ENCODE results near the gene TMEM121B. TPM values are rescaled to one million over a fixed set of nuclear protein-coding genes. Genes with fewer than 3 reads are reported as not detected.
A peak's percentile ranks its signal among the peaks of the same experiment; 100 is the strongest.

The TMEM121B gene
- total RNA-seq, 2 experiments from 2014 or later: 0.27 to 0.36 TPM

DNA sequence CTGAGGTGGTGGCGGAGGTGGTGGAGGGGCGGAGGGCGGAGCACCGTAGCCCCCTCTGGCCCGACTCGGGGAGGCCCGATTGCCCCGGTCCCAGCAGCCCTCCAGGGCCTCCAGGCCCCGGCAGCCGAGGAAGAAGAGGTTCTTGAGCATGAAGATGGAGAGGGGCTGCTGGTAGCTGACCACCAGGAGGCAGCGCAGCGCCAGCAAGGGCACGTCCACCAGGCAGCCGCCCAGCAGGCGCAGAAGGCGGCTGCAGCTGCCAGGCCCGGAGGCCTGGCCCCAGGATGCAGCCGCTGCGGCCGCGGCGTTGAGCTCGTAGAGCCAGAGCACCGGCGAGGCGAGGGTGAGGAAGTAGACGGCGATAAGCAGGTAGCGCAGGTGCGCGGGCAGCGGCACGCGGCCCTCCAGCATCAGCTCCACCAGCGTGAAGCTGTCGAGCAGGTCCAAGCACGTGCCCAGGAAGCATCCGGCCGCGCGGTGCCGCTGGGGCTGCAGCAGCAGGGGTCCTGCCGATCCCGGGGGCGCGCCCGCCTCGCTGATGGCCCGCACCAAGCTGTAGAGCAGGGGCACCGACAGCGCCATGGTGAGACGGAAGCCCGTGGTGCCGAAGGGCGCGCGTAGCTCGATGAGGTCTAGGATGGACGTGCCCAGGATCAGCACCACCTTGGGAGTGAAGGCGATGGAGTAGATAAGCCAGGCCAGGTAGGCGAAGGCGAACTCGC, 1.5 kb downstream of the TMEM121B start:
- no peaks in the 10 kb centered on the region for H3K9me3 Mint-ChIP-seq
- H3K4me1 Mint-ChIP-seq: peaks cover 49% of the 10 kb centered on the region
- no peaks in the 10 kb centered on the region for H3K36me3 Mint-ChIP-seq
- H3K27me3 Mint-ChIP-seq: peaks cover 25% of the 10 kb centered on the region
- no peak overlapping the region for H3K27ac Mint-ChIP-seq
- H3K4me3 Mint-ChIP-seq: peak overlapping the region; percentile 50
- DNase-seq: peak; percentile 25

DNA sequence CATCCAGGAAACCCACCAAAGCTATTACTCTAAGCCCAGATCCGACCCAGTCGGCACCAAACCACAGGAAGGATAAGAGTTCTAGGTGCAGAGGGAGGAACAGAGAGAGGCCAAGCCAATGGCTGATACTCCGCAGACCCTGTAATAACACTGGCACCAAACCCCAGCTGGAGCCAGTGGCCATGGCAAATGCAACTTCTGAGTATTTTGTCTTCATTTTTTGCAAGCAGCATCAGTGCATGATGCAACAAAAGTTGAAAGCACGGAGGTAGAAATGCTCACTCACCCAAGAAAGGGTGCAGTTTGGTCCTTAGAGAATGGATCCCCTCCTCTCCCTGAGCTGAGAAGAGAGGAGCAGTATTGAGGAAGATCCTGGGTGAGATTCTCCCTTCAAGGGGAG, 2.8 kb downstream of the TMEM121B start:
- Mint-ChIP-seq H3K4me3 (peak overlapping the region; percentile 24), H3K27ac (peak overlapping the region; percentile 67), H3K4me1 (peaks cover 51% of the 10 kb centered on the region), H3K36me3 (no peaks in the 10 kb centered on the region), H3K9me3 (no peaks in the 10 kb centered on the region), H3K27me3 (peaks cover 25% of the 10 kb centered on the region)
- DNase-seq: no peak

DNA sequence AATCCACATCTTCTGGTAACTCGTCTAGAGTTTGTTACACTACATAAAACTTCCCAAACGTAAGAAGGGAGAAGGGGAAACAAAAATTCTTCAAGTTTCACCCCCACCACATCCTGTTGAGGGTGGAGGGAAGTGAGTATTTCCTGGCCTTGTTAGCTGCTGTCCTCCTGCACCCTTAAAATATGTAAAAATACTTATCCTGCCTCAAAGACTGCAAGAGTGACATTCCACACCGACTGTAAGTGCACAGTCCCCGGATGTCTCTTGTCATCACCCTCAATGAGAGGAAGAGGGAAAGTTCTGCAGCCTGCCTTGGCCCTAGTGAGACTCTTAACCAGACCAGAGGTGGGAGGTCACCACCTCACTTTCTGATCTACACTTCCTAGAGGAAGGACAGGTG, 3.3 kb downstream of the TMEM121B start:
- H3K36me3 Mint-ChIP-seq: no peaks in the 10 kb centered on the region
- DNase-seq: no peak
- peaks cover 51% of the 10 kb centered on the region for H3K4me1 Mint-ChIP-seq
- peaks cover 25% of the 10 kb centered on the region for H3K27me3 Mint-ChIP-seq
- peak overlapping the region; percentile 24 for H3K4me3 Mint-ChIP-seq
- H3K27ac Mint-ChIP-seq: peak overlapping the region; percentile 67
- H3K9me3 Mint-ChIP-seq: no peaks in the 10 kb centered on the region

DNA sequence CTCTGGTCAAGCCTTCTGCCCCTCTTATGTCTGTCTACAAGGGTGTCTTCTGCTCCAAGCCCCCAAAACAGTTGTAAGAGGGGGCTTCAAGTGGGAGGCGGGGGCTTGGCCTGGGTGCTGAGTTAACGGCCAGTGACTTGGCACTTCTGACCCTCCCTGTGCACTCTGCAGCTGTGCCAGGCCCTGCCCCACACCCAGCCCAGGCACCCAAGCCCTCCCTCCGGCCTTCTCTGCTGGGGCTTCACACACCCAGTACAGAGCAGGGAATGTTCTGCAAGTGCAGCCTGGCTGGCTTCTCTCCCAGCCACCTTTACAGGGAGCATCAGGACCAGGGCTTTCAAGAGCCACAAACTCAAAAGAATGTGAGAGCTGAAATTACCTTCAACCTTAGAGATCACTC, 3.8 kb downstream of the TMEM121B start:
- DNase-seq: no peak
- peaks cover 51% of the 10 kb centered on the region for H3K4me1 Mint-ChIP-seq
- H3K9me3 Mint-ChIP-seq: no peaks in the 10 kb centered on the region
- peaks cover 20% of the 10 kb centered on the region for H3K27me3 Mint-ChIP-seq
- peak overlapping the region; percentile 67 for H3K27ac Mint-ChIP-seq
- no peak overlapping the region for H3K4me3 Mint-ChIP-seq
- H3K36me3 Mint-ChIP-seq: no peaks in the 10 kb centered on the region

DNA sequence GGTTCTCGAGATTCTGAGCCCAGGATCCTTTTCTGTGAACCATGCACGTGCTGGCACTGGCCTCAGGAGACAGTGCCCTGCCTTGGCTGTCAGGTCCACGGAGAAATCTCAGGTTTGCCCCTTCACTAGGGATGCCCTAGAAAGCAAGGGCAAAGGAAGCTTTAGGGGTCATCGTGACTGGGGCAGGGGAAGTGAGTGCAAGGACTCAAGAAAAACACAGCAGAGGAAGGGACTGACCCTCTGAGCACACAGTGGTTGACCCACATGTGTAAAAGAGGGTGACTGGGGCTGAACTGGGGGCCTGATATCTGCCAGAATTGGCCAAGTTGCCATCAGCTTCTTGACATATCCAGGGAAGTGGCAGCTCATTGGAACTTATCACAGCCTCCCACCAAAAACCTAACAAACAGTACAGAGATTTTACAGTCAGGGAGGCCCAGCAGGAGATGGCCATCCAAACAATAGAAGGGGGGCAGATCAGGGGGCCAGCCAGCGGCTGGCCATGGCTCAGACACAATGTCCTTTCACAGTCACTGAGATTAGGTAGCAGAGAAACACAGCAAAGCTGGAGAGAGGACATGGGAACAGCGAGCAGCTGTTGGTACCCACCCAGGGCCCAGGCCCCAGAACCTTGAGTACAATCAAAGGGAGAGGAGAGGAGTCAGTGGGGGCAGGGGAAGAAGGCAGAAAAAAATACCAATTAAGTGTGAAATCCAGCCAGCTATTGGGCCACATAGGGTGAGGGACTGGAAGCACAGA, 4.4 kb downstream of the TMEM121B start:
- H3K4me3 Mint-ChIP-seq: no peak overlapping the region
- no peaks in the 10 kb centered on the region for H3K9me3 Mint-ChIP-seq
- H3K4me1 Mint-ChIP-seq: peaks cover 54% of the 10 kb centered on the region
- H3K27me3 Mint-ChIP-seq: peaks cover 14% of the 10 kb centered on the region
- H3K36me3 Mint-ChIP-seq: no peaks in the 10 kb centered on the region
- peak overlapping the region; percentile 85 for H3K27ac Mint-ChIP-seq
- DNase-seq: no peak

DNA sequence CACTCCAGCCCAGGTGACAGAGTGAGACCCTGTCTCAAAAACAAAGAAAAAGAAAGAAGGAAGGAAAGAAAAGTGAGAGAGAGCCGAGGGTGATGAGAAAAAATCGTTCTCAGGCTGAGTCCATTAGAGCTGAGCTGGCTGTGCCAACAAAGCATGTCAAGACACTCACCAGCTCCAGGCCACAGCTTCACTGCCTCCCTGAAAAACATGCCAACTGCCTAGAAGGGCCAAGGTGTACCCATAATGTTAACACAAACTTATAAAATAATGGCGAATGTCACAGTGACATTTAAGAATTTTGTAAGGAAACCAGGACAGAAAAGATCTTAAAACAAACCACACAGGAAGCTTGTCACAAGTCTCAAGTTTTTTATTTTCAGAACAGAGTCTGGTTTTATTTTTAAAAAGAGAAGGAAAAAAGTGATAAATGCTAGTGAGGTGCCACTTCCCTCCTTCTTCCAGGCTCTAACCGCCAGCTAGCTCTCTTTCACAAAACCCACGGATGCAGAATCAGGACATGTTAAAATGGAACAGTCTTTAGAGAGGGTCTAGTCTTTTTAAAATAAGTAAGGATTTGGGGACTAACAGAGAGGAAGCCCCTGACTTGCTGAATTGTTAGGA, 5.1 kb downstream of the TMEM121B start:
- peaks cover 59% of the 10 kb centered on the region for H3K4me1 Mint-ChIP-seq
- H3K27ac Mint-ChIP-seq: peak overlapping the region; percentile 85
- DNase-seq: no peak
- H3K9me3 Mint-ChIP-seq: no peaks in the 10 kb centered on the region
- H3K27me3 Mint-ChIP-seq: peaks cover 8% of the 10 kb centered on the region
- H3K36me3 Mint-ChIP-seq: no peaks in the 10 kb centered on the region
- H3K4me3 Mint-ChIP-seq: peak overlapping the region; percentile 57

DNA sequence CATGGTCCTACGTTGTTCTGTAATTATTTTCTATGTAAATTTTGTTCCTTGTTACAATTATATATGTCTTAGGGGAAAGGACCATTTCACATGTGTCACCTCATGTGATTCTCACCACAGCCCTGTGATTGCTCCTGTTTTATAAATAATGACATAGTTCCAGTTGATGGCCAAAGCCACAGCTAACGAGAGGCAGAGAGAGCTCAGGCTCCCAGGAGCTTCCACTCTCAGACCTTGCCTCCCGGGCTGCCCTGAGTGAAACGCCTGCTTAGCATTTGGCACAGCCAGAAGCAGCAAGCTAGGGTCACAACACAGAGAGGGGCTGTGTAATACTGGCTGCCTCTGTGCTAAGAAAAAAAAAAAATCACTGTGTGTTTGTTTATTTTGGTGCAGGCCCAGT, 5.9 kb downstream of the TMEM121B start:
- Mint-ChIP-seq H3K27me3 (peaks cover 8% of the 10 kb centered on the region), H3K4me3 (no peak overlapping the region), H3K27ac (peak overlapping the region; percentile 85), H3K4me1 (peaks cover 59% of the 10 kb centered on the region), H3K36me3 (no peaks in the 10 kb centered on the region), H3K9me3 (no peaks in the 10 kb centered on the region)
- DNase-seq: no peak

DNA sequence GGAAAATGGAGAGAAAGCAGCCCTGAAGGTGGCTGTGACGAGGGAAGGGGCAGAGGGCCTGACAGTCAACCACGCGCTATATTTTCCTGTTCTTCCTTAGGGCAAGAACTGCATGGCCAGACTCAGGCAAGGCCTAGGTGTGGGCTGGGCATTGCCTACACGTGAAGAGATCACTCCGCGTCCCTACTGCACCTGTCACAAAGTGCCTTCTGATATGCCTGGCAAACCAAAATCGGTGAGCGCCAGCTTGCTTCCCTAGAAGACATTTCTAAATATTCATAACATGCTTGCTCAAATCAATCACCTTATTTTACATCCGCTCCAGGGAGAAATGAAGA, 6.3 kb downstream of the TMEM121B start:
- Mint-ChIP-seq H3K9me3 (no peaks in the 10 kb centered on the region), H3K4me3 (no peak overlapping the region), H3K27me3 (peaks cover 8% of the 10 kb centered on the region), H3K4me1 (peaks cover 59% of the 10 kb centered on the region), H3K27ac (no peak overlapping the region), H3K36me3 (peaks cover under 1% of the 10 kb centered on the region)
- no peak for DNase-seq

DNA sequence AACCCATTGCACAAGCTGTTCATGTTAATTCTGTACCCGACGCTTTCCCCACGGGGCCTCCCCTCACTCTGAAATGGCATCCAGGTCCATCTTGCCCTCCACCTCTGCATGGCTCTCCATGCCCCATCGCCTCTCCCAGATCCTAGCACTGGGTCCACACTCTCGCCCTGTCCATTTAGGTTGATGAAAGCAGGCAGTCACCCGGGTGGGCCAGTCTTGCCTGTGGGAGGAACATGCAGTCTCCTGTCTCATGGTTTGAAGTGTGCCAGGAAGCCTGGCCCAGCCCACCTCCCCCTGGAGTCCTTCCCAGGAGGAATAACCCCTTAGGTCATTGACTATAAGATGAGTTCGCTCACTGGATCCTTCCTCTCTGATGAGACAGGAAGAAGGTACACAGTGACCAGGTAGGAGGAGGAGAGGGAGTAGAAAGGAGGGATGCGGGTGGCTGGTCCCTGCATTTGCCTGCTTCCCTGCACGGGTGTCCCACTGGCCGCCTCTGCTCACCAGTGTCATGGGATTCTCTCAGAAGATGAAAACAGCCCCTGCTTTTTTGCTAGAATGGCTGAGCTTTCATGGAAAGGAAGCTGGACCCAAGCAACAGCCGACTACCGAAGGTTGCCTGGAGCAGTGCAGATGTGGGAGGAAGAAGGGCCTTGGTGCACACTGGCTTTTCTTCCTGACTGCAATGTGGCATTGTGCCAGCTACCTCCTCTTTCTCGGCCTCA, 6.8 kb downstream of the TMEM121B start:
- no peak overlapping the region for H3K4me3 Mint-ChIP-seq
- peaks cover 3% of the 10 kb centered on the region for H3K36me3 Mint-ChIP-seq
- H3K4me1 Mint-ChIP-seq: peaks cover 60% of the 10 kb centered on the region

DNA sequence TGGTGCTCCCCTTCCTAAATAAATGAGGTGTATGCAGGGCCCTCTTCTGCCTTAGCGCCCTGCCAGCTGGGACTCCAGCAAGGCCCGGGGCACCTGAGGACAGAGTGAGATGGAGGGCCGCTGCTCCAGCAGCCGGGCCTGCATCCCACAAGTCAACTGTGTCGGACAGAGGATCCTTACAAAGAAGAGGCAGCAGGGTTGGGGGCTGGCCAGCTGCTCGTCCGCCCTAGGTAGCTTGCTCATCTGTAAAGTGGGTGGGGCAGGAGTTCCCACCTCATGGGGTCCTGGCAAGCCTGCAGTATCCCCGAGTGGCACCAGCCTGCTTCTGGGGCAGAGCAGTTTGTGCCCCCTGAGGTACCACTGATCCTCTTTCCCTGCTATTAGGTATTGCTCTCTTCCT, 7.6 kb downstream of the TMEM121B start:
- peaks cover 2% of the 10 kb centered on the region for H3K27me3 Mint-ChIP-seq
- H3K36me3 Mint-ChIP-seq: peaks cover 4% of the 10 kb centered on the region
- H3K9me3 Mint-ChIP-seq: no peaks in the 10 kb centered on the region
- DNase-seq: no peak
- no peak overlapping the region for H3K27ac Mint-ChIP-seq
- no peak overlapping the region for H3K4me3 Mint-ChIP-seq
- peaks cover 54% of the 10 kb centered on the region for H3K4me1 Mint-ChIP-seq

More for the DNA sequence above, 6.8 kb downstream of the TMEM121B start:
- Mint-ChIP-seq H3K27ac (no peak overlapping the region), H3K9me3 (no peaks in the 10 kb centered on the region), H3K27me3 (peaks cover 8% of the 10 kb centered on the region)
- DNase-seq: no peak

DNA sequence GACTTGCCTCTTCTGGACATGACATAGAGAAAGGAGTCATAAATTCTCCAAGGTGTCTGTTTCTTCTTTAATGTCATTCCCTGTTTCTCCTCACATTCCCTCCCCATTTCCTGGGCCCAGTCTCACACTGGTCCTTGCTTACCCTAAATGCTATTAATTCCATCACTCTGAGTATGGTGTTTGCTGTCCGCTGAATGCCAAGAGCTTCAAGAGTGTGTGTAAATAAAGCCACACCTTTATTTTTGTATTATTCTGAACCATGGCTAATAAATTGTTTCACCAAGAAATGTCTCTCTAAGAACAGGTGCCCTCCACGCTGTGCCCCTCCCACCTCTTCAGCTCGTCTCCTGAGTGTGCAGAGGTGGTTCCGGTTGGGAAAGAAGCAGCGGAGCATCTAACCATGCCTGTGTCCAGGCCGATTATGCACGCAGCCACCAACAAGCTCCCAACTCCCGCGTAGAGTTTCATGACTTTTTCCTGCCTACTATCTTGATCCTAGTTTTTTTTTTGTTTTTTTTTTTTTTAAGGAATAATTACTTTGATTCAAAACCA, 8.6 kb downstream of the TMEM121B start:
- peaks cover 46% of the 10 kb centered on the region for H3K4me1 Mint-ChIP-seq
- no peak for DNase-seq
- no peaks in the 10 kb centered on the region for H3K9me3 Mint-ChIP-seq
- H3K27me3 Mint-ChIP-seq: no peaks in the 10 kb centered on the region
- H3K4me3 Mint-ChIP-seq: no peak overlapping the region
- H3K27ac Mint-ChIP-seq: no peak overlapping the region
- H3K36me3 Mint-ChIP-seq: peaks cover 4% of the 10 kb centered on the region

DNA sequence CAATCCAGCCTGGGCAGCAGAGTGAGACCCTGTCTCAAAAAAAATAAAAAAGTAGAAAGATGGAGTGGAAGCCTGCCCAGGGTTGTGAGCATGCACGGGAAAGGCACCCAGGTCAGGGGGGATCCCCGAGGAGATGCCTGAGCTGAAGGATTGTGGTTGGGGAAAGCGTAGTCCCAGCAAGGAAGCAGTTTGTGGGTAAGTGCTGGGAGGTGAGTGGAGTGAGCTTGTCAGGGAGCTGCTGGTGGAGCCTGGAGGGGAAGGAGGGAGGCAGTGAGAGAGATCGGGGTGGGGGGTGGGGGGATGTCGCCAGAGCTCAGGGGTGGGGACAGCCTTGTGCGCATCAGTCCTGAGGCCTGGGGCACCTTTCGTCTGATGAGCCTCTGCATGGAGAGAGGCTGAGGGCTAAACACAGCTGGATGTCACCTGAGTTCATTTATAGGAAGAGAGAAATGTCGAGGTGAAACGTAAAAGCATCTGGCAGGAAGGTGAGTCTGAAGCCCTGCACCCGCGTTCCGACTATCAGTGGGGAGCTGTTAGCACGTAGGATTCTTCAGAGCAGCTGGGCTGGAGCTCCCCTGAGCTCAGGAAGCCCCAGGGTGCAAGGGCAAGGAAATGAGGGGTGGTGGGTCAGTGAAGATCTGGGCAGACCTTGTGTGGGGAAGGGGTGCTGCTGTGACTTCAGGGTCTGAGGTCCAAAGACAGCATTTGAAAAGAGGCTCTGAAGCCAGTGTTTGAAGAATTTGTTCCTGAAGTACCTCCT, 10.2 kb downstream of the TMEM121B start:
- H3K4me3 Mint-ChIP-seq: no peak overlapping the region
- no peaks in the 10 kb centered on the region for H3K27me3 Mint-ChIP-seq
- H3K4me1 Mint-ChIP-seq: peaks cover 46% of the 10 kb centered on the region
- no peak for DNase-seq
- H3K9me3 Mint-ChIP-seq: no peaks in the 10 kb centered on the region
- H3K36me3 Mint-ChIP-seq: peaks cover 4% of the 10 kb centered on the region
- peak overlapping the region; percentile 46 for H3K27ac Mint-ChIP-seq

DNA sequence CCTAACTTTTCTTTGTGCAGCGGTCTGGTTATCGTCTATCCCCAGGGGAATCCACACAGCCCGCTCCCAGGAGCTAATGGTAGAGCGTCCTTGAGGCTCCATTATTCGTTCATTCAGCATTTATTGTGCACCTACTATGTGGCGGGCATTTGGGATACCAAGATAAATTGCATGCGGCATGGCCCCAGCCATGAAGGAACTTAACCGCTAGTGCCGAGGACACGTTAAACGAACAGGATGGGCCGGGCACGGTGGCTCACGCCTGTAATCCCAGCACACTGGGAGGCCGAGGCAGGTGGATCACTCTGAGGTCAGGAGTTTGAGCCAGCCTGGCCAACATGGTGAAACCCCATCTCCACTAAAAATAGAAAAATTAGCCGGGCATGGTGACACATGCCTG, 11.2 kb downstream of the TMEM121B start:
- Mint-ChIP-seq H3K36me3 (peaks cover 10% of the 10 kb centered on the region), H3K4me1 (peaks cover 44% of the 10 kb centered on the region), H3K9me3 (no peaks in the 10 kb centered on the region), H3K27ac (no peak overlapping the region), H3K27me3 (no peaks in the 10 kb centered on the region), H3K4me3 (no peak overlapping the region)
- no peak for DNase-seq

DNA sequence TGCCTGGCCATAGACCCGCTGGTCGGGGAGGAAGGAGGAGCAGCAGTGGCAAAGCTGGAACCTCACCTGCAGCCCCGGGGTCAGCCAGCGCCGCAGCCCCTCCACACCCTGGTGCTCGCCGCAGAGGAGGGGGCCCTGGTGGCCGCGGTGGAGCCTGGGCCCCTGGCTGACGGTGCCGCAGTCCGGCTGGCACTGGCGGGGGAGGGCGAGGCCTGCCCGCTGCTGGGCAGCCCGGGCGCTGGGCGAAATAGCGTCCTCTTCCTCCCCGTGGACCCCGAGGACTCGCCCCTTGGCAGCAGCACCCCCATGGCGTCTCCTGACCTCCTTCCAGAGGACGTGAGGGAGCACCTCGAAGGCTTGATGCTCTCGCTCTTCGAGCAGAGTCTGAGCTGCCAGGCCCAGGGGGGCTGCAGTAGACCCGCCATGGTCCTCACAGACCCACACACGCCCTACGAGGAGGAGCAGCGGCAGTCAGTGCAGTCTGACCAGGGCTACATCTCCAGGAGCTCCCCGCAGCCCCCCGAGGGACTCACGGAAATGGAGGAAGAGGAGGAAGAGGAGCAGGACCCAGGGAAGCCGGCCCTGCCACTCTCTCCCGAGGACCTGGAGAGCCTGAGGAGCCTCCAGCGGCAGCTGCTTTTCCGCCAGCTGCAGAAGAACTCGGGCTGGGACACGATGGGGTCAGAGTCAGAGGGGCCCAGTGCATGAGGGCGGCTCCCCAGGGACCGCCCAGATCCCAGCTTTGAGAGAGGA, 11.9 kb downstream of the TMEM121B start:
- Mint-ChIP-seq H3K4me1 (peaks cover 43% of the 10 kb centered on the region), H3K9me3 (no peaks in the 10 kb centered on the region), H3K27ac (no peak overlapping the region), H3K4me3 (no peak overlapping the region), H3K27me3 (no peaks in the 10 kb centered on the region), H3K36me3 (peaks cover 11% of the 10 kb centered on the region)
- DNase-seq: no peak
